ENCODE data around the gene TTC7B. TPM values are rescaled to one million over a fixed set of nuclear protein-coding genes. Genes with fewer than 3 reads are reported as not detected.

Gene TTC7B
- total and polyA plus RNA-seq, 2 donors (not counting 1 experiment from before 2014, with no cell fraction given), result 0.36 to 3.2 TPM

DNA sequence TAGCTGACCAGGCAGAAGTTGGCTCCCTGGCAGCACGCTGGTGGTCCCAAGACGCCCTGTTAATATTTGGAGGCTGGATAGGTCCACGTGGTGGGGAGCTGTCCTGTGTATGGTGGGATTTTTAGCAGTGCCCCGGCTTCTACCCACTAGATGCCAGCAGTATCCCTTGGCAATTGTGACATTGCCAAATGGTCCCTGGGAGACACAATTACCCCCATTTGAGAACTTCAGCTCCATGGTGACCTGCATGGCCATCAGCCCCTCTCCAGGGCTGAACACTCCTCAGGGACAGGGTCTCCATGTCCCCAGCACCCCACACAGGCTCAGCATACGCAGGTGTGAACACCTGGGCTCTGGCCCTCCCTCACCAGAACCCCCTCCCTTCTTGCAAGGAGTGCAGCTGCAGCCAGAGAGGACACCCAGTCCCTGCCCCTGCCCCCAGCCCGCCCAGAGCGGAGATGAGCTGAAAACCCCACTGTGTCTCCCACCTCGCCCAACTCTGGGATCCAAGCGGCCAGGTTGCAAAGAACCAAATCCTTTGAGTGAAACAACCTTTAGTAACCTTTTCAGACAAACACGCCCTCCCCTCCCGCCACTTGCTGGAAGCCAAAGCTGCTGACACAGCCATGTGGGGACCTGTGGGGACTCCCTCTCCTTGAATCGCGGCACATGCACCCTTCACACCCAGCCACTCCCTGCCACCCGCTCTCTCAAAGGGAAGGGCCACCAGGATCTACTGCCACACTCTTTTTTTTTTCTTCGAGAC lies 299.0 kb downstream of the TTC7B start:
- Histone ChIP-seq H3K27ac (ENCODE audit: low read length in 2 of 2) (no peak overlapping the region), H3K4me3 (ENCODE audit: control extremely low read depth in 1 of 5, extremely low read depth in 1 of 5, insufficient read depth in 1 of 5, low read depth in 2 of 5, low read length in 4 of 5) (no peak overlapping the region), H4K20me1 (ENCODE audit: control insufficient read depth, insufficient read depth, low read length, poor library complexity, severe bottlenecking) (no peaks in the 10 kb centered on the region), H3K4me2 (replicated peaks; ENCODE audit: low read depth, low read length, poor library complexity, severe bottlenecking) (no peak overlapping the region), H2AFZ (ENCODE audit: insufficient read depth, low read depth, low read length, poor library complexity, severe bottlenecking) (no peak overlapping the region), H3K36me3 (replicated peaks in 1 of 2; ENCODE audit: control extremely low read depth in 1 of 2, control insufficient read depth in 1 of 2, extremely low read depth in 1 of 2, insufficient read depth in 2 of 2, low read length in 1 of 2) (no peaks in the 10 kb centered on the region), H3K4me1 (ENCODE audit: control insufficient read depth in 2 of 2, insufficient read depth in 2 of 2, low read length in 2 of 2) (no peaks in the 10 kb centered on the region), H3K27me3 (replicated peaks in 1 of 4; ENCODE audit: control extremely low read depth in 1 of 4, control insufficient read depth in 3 of 4, insufficient read depth in 4 of 4, low read length in 3 of 4) (no peaks in the 10 kb centered on the region), H3K9ac (ENCODE audit: low read length) (no peak overlapping the region), H3K9me3 (ENCODE audit: control extremely low read depth in 1 of 3, control insufficient read depth in 2 of 3, insufficient read depth in 1 of 3, low read length in 2 of 3) (peaks cover 0 to 5% (median 0%) of the 10 kb centered on the region in 3 donors), H3K79me2 (ENCODE audit: control insufficient read depth, insufficient read depth, low read length) (no peaks in the 10 kb centered on the region)
- Mint-ChIP-seq H3K27me3 (peaks cover 6% of the 10 kb centered on the region), H3K4me1 (no peaks in the 10 kb centered on the region), H3K4me3 (no peak overlapping the region), H3K9me3 (ENCODE audit: insufficient read depth) (no peaks in the 10 kb centered on the region), H3K27ac (no peak overlapping the region)
- no peak for TF ChIP-seq CTCF (IDR thresholded peaks at IDR 0.05)
- no peak for TF ChIP-seq EZH2 (IDR thresholded peaks at IDR 0.05; ENCODE audit: borderline replicate concordance, insufficient read depth, low read depth, low read length, poor library complexity, severe bottlenecking)
- ChIA-PET POLR2A (no interaction called here), CTCF (interaction anchor here (0.7 to 1.7 kb wide), 2 partner anchors 115 to 216 kb away, joined by 3 to 5 read pairs; no protein-coding TSS in a partner anchor)
- intact Hi-C loops (cut with micrococcal nuclease), result no loop called here
- WGBS (ENCODE audit: insufficient coverage), result 74% methylated on average over 13 of the region's 15 CpGs
- DNase-seq (no peak), ATAC-seq (ENCODE audit: low read depth) (no peak)

- H3K4me3 ChIP-seq (ENCODE audit: control extremely low read depth in 1 of 5, extremely low read depth in 1 of 5, insufficient read depth in 1 of 5, low read depth in 2 of 5, low read length in 4 of 5), result no peak overlapping the region
- Mint-ChIP-seq H3K27ac (no peak overlapping the region), H3K4me3 (no peak overlapping the region), H3K9me3 (ENCODE audit: insufficient read depth) (no peaks in the 10 kb centered on the region), H3K4me1 (no peaks in the 10 kb centered on the region), H3K27me3 (peaks cover 4% of the 10 kb centered on the region)
- no peak for TF ChIP-seq CTCF (IDR thresholded peaks at IDR 0.05)
- no peak for TF ChIP-seq EZH2 (IDR thresholded peaks at IDR 0.05; ENCODE audit: borderline replicate concordance, insufficient read depth, low read depth, low read length, poor library complexity, severe bottlenecking)
- peaks cover 0 to 3% (median 0%) of the 10 kb centered on the region in 4 experiments for H3K27me3 ChIP-seq (replicated peaks in 1 of 4; ENCODE audit: control extremely low read depth in 1 of 4, control insufficient read depth in 3 of 4, insufficient read depth in 4 of 4, low read length in 3 of 4)
- peaks cover 0 to 4% (median 0%) of the 10 kb centered on the region in 3 donors for H3K9me3 ChIP-seq (ENCODE audit: control extremely low read depth in 1 of 3, control insufficient read depth in 2 of 3, insufficient read depth in 1 of 3, low read length in 2 of 3)
- H3K4me2 ChIP-seq (replicated peaks; ENCODE audit: low read depth, low read length, poor library complexity, severe bottlenecking), result no peak overlapping the region
- no peaks in the 10 kb centered on the region for H3K79me2 ChIP-seq (ENCODE audit: control insufficient read depth, insufficient read depth, low read length)
- H3K4me1 ChIP-seq (ENCODE audit: control insufficient read depth in 2 of 2, insufficient read depth in 2 of 2, low read length in 2 of 2), result no peaks in the 10 kb centered on the region
- ATAC-seq (ENCODE audit: low read depth) (no peak), DNase-seq (no peak)
- POLR2A ChIA-PET, result no interaction called here
- no peaks in the 10 kb centered on the region for H4K20me1 ChIP-seq (ENCODE audit: control insufficient read depth, insufficient read depth, low read length, poor library complexity, severe bottlenecking)
- H3K9ac ChIP-seq (ENCODE audit: low read length), result no peak overlapping the region
- intact Hi-C loops (cut with micrococcal nuclease), result no loop called here
- H3K36me3 ChIP-seq (replicated peaks in 1 of 2; ENCODE audit: control extremely low read depth in 1 of 2, control insufficient read depth in 1 of 2, extremely low read depth in 1 of 2, insufficient read depth in 2 of 2, low read length in 1 of 2), result no peaks in the 10 kb centered on the region
- no peak overlapping the region for H3K27ac ChIP-seq (ENCODE audit: low read length in 2 of 2)
- no peak overlapping the region for H2AFZ ChIP-seq (ENCODE audit: insufficient read depth, low read depth, low read length, poor library complexity, severe bottlenecking)
- 80% methylated on average over 2 of the region's 4 CpGs for WGBS (ENCODE audit: insufficient coverage)
- CTCF ChIA-PET, result no interaction called here
These were observed 301.7 kb downstream of the TTC7B start for GRCh38 chr14:90514566-90514965.
